HK-2 (cell line): ENCODE measurements around the gene SEMA6C.

Source experiments
- DNase-seq: peaks from one replicate; pipeline ENCODE4 v3.0.0-alpha.2; 2018; ENCODE audit not compliant: unreplicated experiment

SEMA6C gene

GRCh38 chr1:151159373-151159772, 12.9 kb upstream of the SEMA6C start:
- DNase-seq = no peak

- no peak for DNase-seq
Measured at GRCh38 chr1:151158751-151159251, 12.4 kb upstream of the SEMA6C start.

- no peak for DNase-seq
Measured at GRCh38 chr1:151158326-151158725, 11.9 kb upstream of the SEMA6C start.

- no peak for DNase-seq
Measured at GRCh38 chr1:151157067-151157531, 10.7 kb upstream of the SEMA6C start.

GRCh38 chr1:151156515-151156819, 10.0 kb upstream of the SEMA6C start, which contains the start of gene TNFAIP8L2:
TNFAIP8L2 (plus strand) TSS chr1:151156649; CDS start chr1:151158698, 2,049 bp downstream.
- DNase-seq = no peak

- no peak for DNase-seq
Measured at GRCh38 chr1:151147665-151148064, 1.2 kb upstream of the SEMA6C start.

- DNase-seq = no peak
Measured at GRCh38 chr1:151147132-151147503, 687 bp upstream of the SEMA6C start.

- no peak for DNase-seq
Measured at GRCh38 chr1:151146072-151146411, 389 bp downstream of the SEMA6C start.

- no peak for DNase-seq
Measured at GRCh38 chr1:151145304-151146071, 943 bp downstream of the SEMA6C start.

GRCh38 chr1:151144474-151145303, 1.7 kb downstream of the SEMA6C start:
- no peak for DNase-seq

GRCh38 chr1:151143986-151144385, 2.4 kb downstream of the SEMA6C start:
- no peak for DNase-seq

- DNase-seq = no peak
Measured at GRCh38 chr1:151143057-151143435, 3.4 kb downstream of the SEMA6C start.

- no peak for DNase-seq
Measured at GRCh38 chr1:151142411-151143056, 3.9 kb downstream of the SEMA6C start.

- no peak for DNase-seq
Measured at GRCh38 chr1:151137789-151138188, 8.6 kb downstream of the SEMA6C start.

- DNase-seq = no peak
Measured at GRCh38 chr1:151135433-151136385, 10.7 kb downstream of the SEMA6C start.

GRCh38 chr1:151134991-151135390, 11.4 kb downstream of the SEMA6C start:
- DNase-seq = no peak

- DNase-seq = no peak
Measured at GRCh38 chr1:151134396-151134795, 12.0 kb downstream of the SEMA6C start.

- no peak for DNase-seq
Measured at GRCh38 chr1:151133018-151133806, 13.2 kb downstream of the SEMA6C start.

GRCh38 chr1:151132335-151133017, 14.0 kb downstream of the SEMA6C start:
- no peak for DNase-seq
